KMS-11 (cell line): ENCODE results near the gene TDRD9.

Experiments used
- H2AFZ ChIP-seq: fragments of 200-600 bp; sonication (generic); 2 replicates; pipeline ENCODE4 v1.6.1; 2016; ENCODE audit warnings: antibody characterized with exemption, mixed run types, low read depth
- H3K27ac ChIP-seq: fragments of 200-600 bp; sonication (generic); 2 replicates; pipeline ENCODE4 v1.6.1; 2016; ENCODE audit warnings: mild to moderate bottlenecking, mixed run types
- H3K27me3 ChIP-seq: fragments of 200-600 bp; sonication (generic); 2 replicates; pipeline ENCODE4 v1.6.1; 2017; ENCODE audit warnings: mild to moderate bottlenecking, low read depth, mixed run types, moderate library complexity; ENCODE audit not compliant: insufficient read depth
- H3K36me3 ChIP-seq: fragments of 200-600 bp; sonication (generic); 2 replicates; pipeline ENCODE4 v1.6.1; 2017; ENCODE audit warnings: mild to moderate bottlenecking, mixed run types; ENCODE audit not compliant: insufficient read depth
- H3K4me1 ChIP-seq: fragments of 200-600 bp; sonication (generic); 2 replicates; pipeline ENCODE4 v1.6.1; 2016; ENCODE audit warnings: mild to moderate bottlenecking, low read depth, mixed run types; ENCODE audit not compliant: poor library complexity, severe bottlenecking
- H3K4me2 ChIP-seq: fragments of 200-600 bp; sonication (generic); 2 replicates; pipeline ENCODE4 v1.7.0; 2016; ENCODE audit warnings: mild to moderate bottlenecking, mixed run types
- H3K4me3 ChIP-seq: fragments of 200-600 bp; sonication (generic); IDR thresholded peaks from 2 replicates; pipeline ENCODE4 v1.6.1; 2017; ENCODE audit warnings: low read depth, low read length, mixed read lengths; ENCODE audit not compliant: insufficient read depth
- H3K79me2 ChIP-seq: fragments of 200-600 bp; sonication (generic); 2 replicates; pipeline ENCODE4 v1.6.1; 2016; ENCODE audit warnings: low read depth, mixed run types; ENCODE audit not compliant: insufficient read depth
- H3K9ac ChIP-seq: fragments of 200-600 bp; sonication (generic); 2 replicates; pipeline ENCODE4 v1.6.1; 2016; ENCODE audit warnings: mild to moderate bottlenecking, mixed run types
- H4K20me1 ChIP-seq: fragments of 200-600 bp; sonication (generic); 2 replicates; pipeline ENCODE4 v1.6.1; 2016; ENCODE audit warnings: mild to moderate bottlenecking, mixed run types; ENCODE audit not compliant: insufficient read depth
- CTCF ChIP-seq: fragments of 200-600 bp; sonication (generic); conservative IDR thresholded peaks from 2 replicates; pipeline ENCODE4 v1.6.1; 2017; ENCODE audit warnings: low read depth, mild to moderate bottlenecking, antibody characterized with exemption, low read length, moderate library complexity, mixed read lengths

Gene TDRD9

GRCh38 chr14:103908580-103908979, 19.7 kb upstream of the TDRD9 start:
- no peak overlapping the region for H2AFZ ChIP-seq
- H3K4me1 ChIP-seq: no peaks in the 10 kb centered on the region
- H3K79me2 ChIP-seq: no peaks in the 10 kb centered on the region
- H3K4me2 ChIP-seq: no peak overlapping the region
- no peaks in the 10 kb centered on the region for H4K20me1 ChIP-seq
- H3K36me3 ChIP-seq: no peaks in the 10 kb centered on the region
- no peak overlapping the region for H3K4me3 ChIP-seq
- H3K27me3 ChIP-seq: no peaks in the 10 kb centered on the region
- no peak overlapping the region for H3K27ac ChIP-seq
- TF ChIP-seq CTCF: no peak
- H3K9ac ChIP-seq: no peak overlapping the region

- Histone ChIP-seq H2AFZ (no peak overlapping the region), H3K27me3 (no peaks in the 10 kb centered on the region), H3K4me3 (no peak overlapping the region), H3K36me3 (no peaks in the 10 kb centered on the region), H3K79me2 (no peaks in the 10 kb centered on the region), H4K20me1 (no peaks in the 10 kb centered on the region), H3K4me2 (no peak overlapping the region), H3K27ac (no peak overlapping the region), H3K4me1 (no peaks in the 10 kb centered on the region), H3K9ac (no peak overlapping the region)
- no peak for TF ChIP-seq CTCF
Observed at GRCh38 chr14:103909531-103910261, 18.6 kb upstream of the TDRD9 start.

- no peaks in the 10 kb centered on the region for H3K79me2 ChIP-seq
- H3K9ac ChIP-seq: no peak overlapping the region
- no peak overlapping the region for H3K4me3 ChIP-seq
- H3K4me2 ChIP-seq: no peak overlapping the region
- no peaks in the 10 kb centered on the region for H3K36me3 ChIP-seq
- H3K27ac ChIP-seq: no peak overlapping the region
- no peaks in the 10 kb centered on the region for H3K4me1 ChIP-seq
- no peaks in the 10 kb centered on the region for H3K27me3 ChIP-seq
- no peak overlapping the region for H2AFZ ChIP-seq
- no peaks in the 10 kb centered on the region for H4K20me1 ChIP-seq
- TF ChIP-seq CTCF: peak; percentile 61
Observed at GRCh38 chr14:103910262-103910935, 17.9 kb upstream of the TDRD9 start.

GRCh38 chr14:103910984-103911383, 17.3 kb upstream of the TDRD9 start:
- Histone ChIP-seq H3K4me1 (no peaks in the 10 kb centered on the region), H2AFZ (no peak overlapping the region), H3K4me2 (no peak overlapping the region), H4K20me1 (no peaks in the 10 kb centered on the region), H3K79me2 (no peaks in the 10 kb centered on the region), H3K27ac (no peak overlapping the region), H3K4me3 (no peak overlapping the region), H3K36me3 (no peaks in the 10 kb centered on the region), H3K27me3 (no peaks in the 10 kb centered on the region), H3K9ac (no peak overlapping the region)
- no peak for TF ChIP-seq CTCF
